Activated CD4-positive, alpha-beta memory T cell treated with anti-CD3 and anti-CD28 coated beads, Interleukin-2, amount 10 ng/mL, durations not matched to agents 7 days and 5 days (primary cell): ENCODE data around the gene COMMD1. TPM values are rescaled to one million over a fixed set of nuclear protein-coding genes. Genes with fewer than 3 reads are reported as not detected.
"Not testable (repeated sequence)": the region's sequence is repeated elsewhere in the genome, so short reads cannot be mapped to it uniquely, and the experiment has no call there.

Source experiments
- CTCF ChIA-PET: fragments of 350-600 bp; sonication (Branson Sonifier 250); formaldehyde crosslinking; loops from one replicate; lab custom pipeline; 2021; ENCODE audit warnings: antibody characterized with exemption, inconsistent platforms; lab: Charles Lee
- POLR2A ChIA-PET: fragments of 350-600 bp; sonication (Branson Sonifier 250); formaldehyde crosslinking; loops from one replicate; lab custom pipeline; 2021; ENCODE audit warnings: antibody characterized with exemption; lab: Charles Lee
- DNase-seq: peaks from one replicate; pipeline ENCODE4 v3.0.0-alpha.2; 2020
- H3K27ac Mint-ChIP-seq: one replicate; pipeline ENCODE4 v1.8.0; 2021; ENCODE audit warnings: mild to moderate bottlenecking, mixed read lengths
- H3K27me3 Mint-ChIP-seq: one replicate; pipeline ENCODE4 v1.8.0; 2021; ENCODE audit warnings: mixed read lengths
- H3K36me3 Mint-ChIP-seq: one replicate; pipeline ENCODE4 v1.8.0; 2021; ENCODE audit warnings: low read depth, mixed read lengths
- H3K4me1 Mint-ChIP-seq: one replicate; pipeline ENCODE4 v1.8.0; 2021; ENCODE audit warnings: mixed read lengths
- H3K4me3 Mint-ChIP-seq: one replicate; pipeline ENCODE4 v1.8.0; 2021; ENCODE audit warnings: mild to moderate bottlenecking, mixed read lengths
- H3K9me3 Mint-ChIP-seq: one replicate; pipeline ENCODE4 v1.8.0; 2021; ENCODE audit warnings: mixed read lengths
- total RNA-seq, 2 experiments: library from RNA; stranded (reverse); gene quantifications; one replicate each; pipeline ENCODE4 v1.2.3, GENCODE V29; 2021

Gene COMMD1
- total RNA-seq, 2 experiments from 2014 or later: 25.4 to 26.9 TPM

- no peaks in the 10 kb centered on the region for H3K27me3 Mint-ChIP-seq
- H3K27ac Mint-ChIP-seq: no peak overlapping the region
- no peaks in the 10 kb centered on the region for H3K36me3 Mint-ChIP-seq
These were observed 88.0 kb downstream of the COMMD1 start for GRCh38 chr2:61993422-61994024.

GRCh38 chr2:61994531-61994930, 89.1 kb downstream of the COMMD1 start:
- Mint-ChIP-seq H3K4me1 (no peaks in the 10 kb centered on the region), H3K27ac (no peak overlapping the region), H3K4me3 (no peak overlapping the region), H3K27me3 (no peaks in the 10 kb centered on the region), H3K36me3 (no peaks in the 10 kb centered on the region), H3K9me3 (no peaks in the 10 kb centered on the region)
- no peak for DNase-seq
- ChIA-PET CTCF (interaction anchor here (2.1 kb wide), 1 partner anchor 421 kb away, joined by 6 read pairs; no protein-coding TSS in a partner anchor), POLR2A (no interaction called here)

More at GRCh38 chr2:61993422-61994024, 88.0 kb downstream of the COMMD1 start:
- ChIA-PET CTCF (interaction anchor here (0.5 to 2.1 kb wide), 8 partner anchors 8 to 422 kb away, joined by 3 to 12 read pairs (median 4); partner anchors contain the start of gene COMMD1), POLR2A (no interaction called here)
- Mint-ChIP-seq H3K4me3 (no peak overlapping the region), H3K4me1 (no peaks in the 10 kb centered on the region), H3K9me3 (no peaks in the 10 kb centered on the region)
- no peak for DNase-seq

- Mint-ChIP-seq H3K36me3 (no peaks in the 10 kb centered on the region), H3K27me3 (no peaks in the 10 kb centered on the region), H3K27ac (no peak overlapping the region), H3K4me3 (no peak overlapping the region), H3K4me1 (no peaks in the 10 kb centered on the region), H3K9me3 (no peaks in the 10 kb centered on the region)
- ChIA-PET CTCF (interaction anchor here (0.5 to 2.1 kb wide), 2 partner anchors 106 to 420 kb away, joined by 3 to 6 read pairs; partner anchors contain the start of gene CCT4), POLR2A (no interaction called here)
- DNase-seq: no peak
These were observed 89.6 kb downstream of the COMMD1 start for GRCh38 chr2:61995065-61995464.

- DNase-seq: no peak
- CTCF ChIA-PET: interaction anchor here (0.5 to 2.1 kb wide), 2 partner anchors 107 to 420 kb away, joined by 3 to 6 read pairs; partner anchors contain the start of gene CCT4
- POLR2A ChIA-PET: no interaction called here
- Mint-ChIP-seq H3K9me3 (no peaks in the 10 kb centered on the region), H3K36me3 (no peaks in the 10 kb centered on the region), H3K27me3 (no peaks in the 10 kb centered on the region), H3K27ac (no peak overlapping the region), H3K4me1 (no peaks in the 10 kb centered on the region), H3K4me3 (no peak overlapping the region)
These were observed 90.0 kb downstream of the COMMD1 start for GRCh38 chr2:61995515-61995914.

GRCh38 chr2:61998426-61998825, 93.0 kb downstream of the COMMD1 start:
- POLR2A ChIA-PET: no interaction called here

GRCh38 chr2:62000538-62000937, 95.1 kb downstream of the COMMD1 start:
- POLR2A ChIA-PET: no interaction called here
- CTCF ChIA-PET: interaction anchor here (0.8 to 1.4 kb wide), 3 partner anchors 32 to 411 kb away, joined by 3 to 4 read pairs (median 3); no protein-coding TSS in a partner anchor

More at GRCh38 chr2:61998426-61998825, 93.0 kb downstream of the COMMD1 start:
- CTCF ChIA-PET: interaction anchor here (0.6 to 1.1 kb wide), 2 partner anchors 16 to 415 kb away, joined by 3 to 4 read pairs; no protein-coding TSS in a partner anchor
- Mint-ChIP-seq H3K27me3 (no peaks in the 10 kb centered on the region), H3K9me3 (no peaks in the 10 kb centered on the region), H3K4me1 (no peaks in the 10 kb centered on the region), H3K36me3 (no peaks in the 10 kb centered on the region), H3K27ac (no peak overlapping the region), H3K4me3 (no peak overlapping the region)
- no peak for DNase-seq

GRCh38 chr2:62001431-62001830, 96.0 kb downstream of the COMMD1 start:
- Mint-ChIP-seq H3K36me3 (peaks cover 2% of the 10 kb centered on the region), H3K9me3 (no peaks in the 10 kb centered on the region), H3K4me1 (no peaks in the 10 kb centered on the region), H3K4me3 (no peak overlapping the region), H3K27me3 (no peaks in the 10 kb centered on the region), H3K27ac (no peak overlapping the region)
- DNase-seq: no peak
- ChIA-PET CTCF (interaction anchor here (0.6 to 1.4 kb wide), 3 partner anchors 8 to 244 kb away, joined by 3 read pairs; no protein-coding TSS in a partner anchor), POLR2A (no interaction called here)

More at GRCh38 chr2:62000538-62000937, 95.1 kb downstream of the COMMD1 start:
- no peaks in the 10 kb centered on the region for H3K4me1 Mint-ChIP-seq
- H3K27me3 Mint-ChIP-seq: no peaks in the 10 kb centered on the region
- DNase-seq: no peak
- H3K9me3 Mint-ChIP-seq: no peaks in the 10 kb centered on the region
- H3K27ac Mint-ChIP-seq: no peak overlapping the region
- H3K36me3 Mint-ChIP-seq: peaks cover 2% of the 10 kb centered on the region
- H3K4me3 Mint-ChIP-seq: no peak overlapping the region

GRCh38 chr2:62004428-62004827, 99.0 kb downstream of the COMMD1 start:
- CTCF ChIA-PET, DNase-seq, H3K9me3 Mint-ChIP-seq, H3K4me1 Mint-ChIP-seq, H3K4me3 Mint-ChIP-seq, H3K27me3 Mint-ChIP-seq, POLR2A ChIA-PET, H3K36me3 Mint-ChIP-seq, H3K27ac Mint-ChIP-seq: not testable (repeated sequence)

GRCh38 chr2:62007555-62007954, 102.1 kb downstream of the COMMD1 start:
- ChIA-PET POLR2A (no interaction called here), CTCF (no interaction called here)
- Mint-ChIP-seq H3K9me3 (no peaks in the 10 kb centered on the region), H3K36me3 (peaks cover 2% of the 10 kb centered on the region), H3K4me1 (no peaks in the 10 kb centered on the region), H3K27me3 (no peaks in the 10 kb centered on the region), H3K4me3 (no peak overlapping the region), H3K27ac (no peak overlapping the region)
- no peak for DNase-seq

- no peak overlapping the region for H3K27ac Mint-ChIP-seq
- H3K9me3 Mint-ChIP-seq: no peaks in the 10 kb centered on the region
- ChIA-PET POLR2A (no interaction called here), CTCF (interaction anchor here (0.6 kb wide), 1 partner anchor 90 kb away, joined by 4 read pairs; no protein-coding TSS in a partner anchor)
- DNase-seq: no peak
- H3K4me3 Mint-ChIP-seq: no peak overlapping the region
- H3K36me3 Mint-ChIP-seq: no peaks in the 10 kb centered on the region
- H3K4me1 Mint-ChIP-seq: no peaks in the 10 kb centered on the region
- H3K27me3 Mint-ChIP-seq: no peaks in the 10 kb centered on the region
These were observed 105.3 kb downstream of the COMMD1 start for GRCh38 chr2:62010632-62011256.

GRCh38 chr2:62013641-62014040, 108.2 kb downstream of the COMMD1 start:
- POLR2A ChIA-PET: no interaction called here
- Mint-ChIP-seq H3K9me3 (no peaks in the 10 kb centered on the region), H3K27me3 (no peaks in the 10 kb centered on the region), H3K27ac (no peak overlapping the region), H3K36me3 (no peaks in the 10 kb centered on the region), H3K4me3 (no peak overlapping the region), H3K4me1 (peaks cover 1% of the 10 kb centered on the region)
- no peak for DNase-seq
- CTCF ChIA-PET: no interaction called here

GRCh38 chr2:62014102-62014501, 108.6 kb downstream of the COMMD1 start:
- Mint-ChIP-seq H3K4me1 (peaks cover 2% of the 10 kb centered on the region), H3K36me3 (no peaks in the 10 kb centered on the region), H3K9me3 (no peaks in the 10 kb centered on the region), H3K27me3 (no peaks in the 10 kb centered on the region), H3K27ac (no peak overlapping the region), H3K4me3 (no peak overlapping the region)
- no peak for DNase-seq
- CTCF ChIA-PET: no interaction called here
- POLR2A ChIA-PET: no interaction called here

- H3K27me3 Mint-ChIP-seq: no peaks in the 10 kb centered on the region
- no peak overlapping the region for H3K4me3 Mint-ChIP-seq
- CTCF ChIA-PET: no interaction called here
These were observed 111.5 kb downstream of the COMMD1 start for GRCh38 chr2:62016957-62017356.

More at GRCh38 chr2:62016957-62017356, 111.5 kb downstream of the COMMD1 start:
- H3K4me1 Mint-ChIP-seq: peaks cover 2% of the 10 kb centered on the region
- POLR2A ChIA-PET: no interaction called here
- H3K9me3 Mint-ChIP-seq: no peaks in the 10 kb centered on the region
- peaks cover 3% of the 10 kb centered on the region for H3K36me3 Mint-ChIP-seq
- no peak for DNase-seq
- no peak overlapping the region for H3K27ac Mint-ChIP-seq
